HFFc6 (cell line): ENCODE data around the gene MC3R. TPM values are rescaled to one million over a fixed set of nuclear protein-coding genes. Genes with fewer than 3 reads are reported as not detected.

Source experiments
- DNase-seq: peaks from one replicate; pipeline ENCODE4 v3.0.0-alpha.2; 2018
- H3K27ac Mint-ChIP-seq: 2 replicates; pipeline ENCODE4 v1.8.0; 2020; ENCODE audit warnings: mild to moderate bottlenecking, mixed read lengths
- H3K27me3 Mint-ChIP-seq: 2 replicates; pipeline ENCODE4 v1.8.0; 2021; ENCODE audit warnings: mild to moderate bottlenecking, moderate library complexity, mixed read lengths; ENCODE audit not compliant: insufficient read depth
- H3K36me3 Mint-ChIP-seq: 2 replicates; pipeline ENCODE4 v1.8.0; 2021; ENCODE audit warnings: low read depth, mixed read lengths
- H3K4me1 Mint-ChIP-seq: 2 replicates; pipeline ENCODE4 v1.8.0; 2020; ENCODE audit warnings: low read depth, mixed read lengths
- H3K4me3 Mint-ChIP-seq: 2 replicates; pipeline ENCODE4 v1.8.0; 2020; ENCODE audit warnings: mild to moderate bottlenecking, moderate library complexity, mixed read lengths
- H3K9me3 Mint-ChIP-seq: 2 replicates; pipeline ENCODE4 v1.8.0; 2020; ENCODE audit warnings: mild to moderate bottlenecking, mixed read lengths
- CTCF ChIP-seq: fragments of 200-600 bp; sonication (generic); IDR thresholded peaks from 2 replicates; pipeline ENCODE4 v1.5.0; 2021; ENCODE audit warnings: antibody characterized with exemption, mild to moderate bottlenecking
- total RNA-seq, 6 experiments: library from RNA; stranded (reverse); fragmentation: NEBNext Ultra II Directional; extraction: Animal tissue kit (Norgen Biotek cat#: 25700); gene quantifications; 2 replicates in 1 of 6; 3 replicates in 5 of 6; pipeline ENCODE4 v1.2.3, GENCODE V29; 2021

Gene MC3R
- total RNA-seq, 6 experiments from 2014 or later, result not detected

- Mint-ChIP-seq H3K4me3 (no peak overlapping the region), H3K27ac (no peak overlapping the region), H3K27me3 (no peaks in the 10 kb centered on the region; the same call in 1 of the 2 replicates), H3K4me1 (no peaks in the 10 kb centered on the region), H3K9me3 (peaks cover 15% of the 10 kb centered on the region), H3K36me3 (no peaks in the 10 kb centered on the region)
- DNase-seq, result no peak
- TF ChIP-seq CTCF, result no peak
Measured at GRCh38 chr20:56271974-56272373, 23.4 kb downstream of the MC3R start.

GRCh38 chr20:56273491-56273890, 25.0 kb downstream of the MC3R start:
- H3K36me3 Mint-ChIP-seq, result no peaks in the 10 kb centered on the region
- H3K4me1 Mint-ChIP-seq, result no peaks in the 10 kb centered on the region
- H3K27me3 Mint-ChIP-seq, result no peaks in the 10 kb centered on the region; the same call in 1 of the 2 replicates

GRCh38 chr20:56274156-56274555, 25.6 kb downstream of the MC3R start:
- no peaks in the 10 kb centered on the region for H3K36me3 Mint-ChIP-seq
- no peak for DNase-seq
- no peak overlapping the region for H3K27ac Mint-ChIP-seq
- H3K4me3 Mint-ChIP-seq, result no peak overlapping the region
- TF ChIP-seq CTCF, result no peak
- no peaks in the 10 kb centered on the region for H3K4me1 Mint-ChIP-seq
- peaks cover 22% of the 10 kb centered on the region for H3K9me3 Mint-ChIP-seq
- no peaks in the 10 kb centered on the region; the same call in 1 of the 2 replicates for H3K27me3 Mint-ChIP-seq

More at GRCh38 chr20:56273491-56273890, 25.0 kb downstream of the MC3R start:
- Mint-ChIP-seq H3K27ac (no peak overlapping the region), H3K9me3 (peaks cover 22% of the 10 kb centered on the region), H3K4me3 (no peak overlapping the region)
- no peak for TF ChIP-seq CTCF
- DNase-seq, result no peak

- Mint-ChIP-seq H3K9me3 (peaks cover 28% of the 10 kb centered on the region), H3K4me1 (no peaks in the 10 kb centered on the region), H3K27ac (no peak overlapping the region), H3K27me3 (no peaks in the 10 kb centered on the region), H3K36me3 (no peaks in the 10 kb centered on the region), H3K4me3 (no peak overlapping the region)
- no peak for DNase-seq
- TF ChIP-seq CTCF, result no peak
Measured at GRCh38 chr20:56278196-56278595, 29.7 kb downstream of the MC3R start.

- Mint-ChIP-seq H3K9me3 (peaks cover 16% of the 10 kb centered on the region), H3K36me3 (no peaks in the 10 kb centered on the region), H3K4me1 (no peaks in the 10 kb centered on the region), H3K4me3 (no peak overlapping the region), H3K27me3 (no peaks in the 10 kb centered on the region), H3K27ac (no peak overlapping the region)
- no peak for DNase-seq
- TF ChIP-seq CTCF, result no peak
Measured at GRCh38 chr20:56285496-56285895, 37.0 kb downstream of the MC3R start.

GRCh38 chr20:56289652-56290051, 41.1 kb downstream of the MC3R start:
- DNase-seq, result no peak
- Mint-ChIP-seq H3K36me3 (no peaks in the 10 kb centered on the region), H3K9me3 (peaks cover 16% of the 10 kb centered on the region), H3K4me3 (no peak overlapping the region), H3K4me1 (no peaks in the 10 kb centered on the region), H3K27me3 (no peaks in the 10 kb centered on the region), H3K27ac (no peak overlapping the region)
- TF ChIP-seq CTCF, result no peak
